Activated T-cell treated with anti-CD3 and anti-CD28 coated beads, Interleukin-2, amount 50 U/mL, for 72 hours (primary cell): ENCODE data around the gene IGFBPL1. TPM values are rescaled to one million over a fixed set of nuclear protein-coding genes. Genes with fewer than 3 reads are reported as not detected.
"Not testable (repeated sequence)": the region's sequence is repeated elsewhere in the genome, so short reads cannot be mapped to it uniquely, and the experiment has no call there.

Experiments
- ATAC-seq, 2 donors: fragments of 150-1000 bp; cut with Tn5 transposase; replicated peaks in 1 of 2; 2 replicates each; pipeline ENCODE4 v1.10.0; 2021; ENCODE audit warnings: moderate library complexity in 2 of 2, mild to moderate bottlenecking in 1 of 2
- DNase-seq, 2 donors: peaks; one replicate each; pipeline ENCODE4 v3.0.0; 2021 to 2022; ENCODE audit warnings: mixed read lengths in 1 of 2
- H3K27ac Mint-ChIP-seq: one replicate; pipeline ENCODE4 v1.8.0; 2022; ENCODE audit warnings: mild to moderate bottlenecking, moderate library complexity, mixed read lengths
- H3K27me3 Mint-ChIP-seq: one replicate; pipeline ENCODE4 v1.8.0; 2022; ENCODE audit warnings: low read depth, mixed read lengths
- H3K36me3 Mint-ChIP-seq, 2 donors: one replicate each; pipeline ENCODE4 v1.8.0; 2022; ENCODE audit warnings: mixed read lengths in 2 of 2, mild to moderate bottlenecking in 1 of 2; ENCODE audit not compliant: insufficient read depth in 2 of 2
- H3K4me1 Mint-ChIP-seq: one replicate; pipeline ENCODE4 v1.8.0; 2022; ENCODE audit warnings: low read depth, mixed read lengths
- H3K4me3 Mint-ChIP-seq, 2 donors: one replicate each; pipeline ENCODE4 v1.8.0; 2022; ENCODE audit warnings: mild to moderate bottlenecking in 2 of 2, mixed read lengths in 2 of 2, moderate library complexity in 2 of 2
- H3K9me3 Mint-ChIP-seq, 2 donors: one replicate each; pipeline ENCODE4 v1.8.0; 2022; ENCODE audit warnings: mixed read lengths in 2 of 2
- total RNA-seq, 2 donors: library from RNA; stranded (reverse); gene quantifications; one replicate each; pipeline ENCODE4 v1.2.3, GENCODE V29; 2022

IGFBPL1 gene, protein sequence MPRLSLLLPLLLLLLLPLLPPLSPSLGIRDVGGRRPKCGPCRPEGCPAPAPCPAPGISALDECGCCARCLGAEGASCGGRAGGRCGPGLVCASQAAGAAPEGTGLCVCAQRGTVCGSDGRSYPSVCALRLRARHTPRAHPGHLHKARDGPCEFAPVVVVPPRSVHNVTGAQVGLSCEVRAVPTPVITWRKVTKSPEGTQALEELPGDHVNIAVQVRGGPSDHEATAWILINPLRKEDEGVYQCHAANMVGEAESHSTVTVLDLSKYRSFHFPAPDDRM
- total RNA-seq, result not detected

DNA sequence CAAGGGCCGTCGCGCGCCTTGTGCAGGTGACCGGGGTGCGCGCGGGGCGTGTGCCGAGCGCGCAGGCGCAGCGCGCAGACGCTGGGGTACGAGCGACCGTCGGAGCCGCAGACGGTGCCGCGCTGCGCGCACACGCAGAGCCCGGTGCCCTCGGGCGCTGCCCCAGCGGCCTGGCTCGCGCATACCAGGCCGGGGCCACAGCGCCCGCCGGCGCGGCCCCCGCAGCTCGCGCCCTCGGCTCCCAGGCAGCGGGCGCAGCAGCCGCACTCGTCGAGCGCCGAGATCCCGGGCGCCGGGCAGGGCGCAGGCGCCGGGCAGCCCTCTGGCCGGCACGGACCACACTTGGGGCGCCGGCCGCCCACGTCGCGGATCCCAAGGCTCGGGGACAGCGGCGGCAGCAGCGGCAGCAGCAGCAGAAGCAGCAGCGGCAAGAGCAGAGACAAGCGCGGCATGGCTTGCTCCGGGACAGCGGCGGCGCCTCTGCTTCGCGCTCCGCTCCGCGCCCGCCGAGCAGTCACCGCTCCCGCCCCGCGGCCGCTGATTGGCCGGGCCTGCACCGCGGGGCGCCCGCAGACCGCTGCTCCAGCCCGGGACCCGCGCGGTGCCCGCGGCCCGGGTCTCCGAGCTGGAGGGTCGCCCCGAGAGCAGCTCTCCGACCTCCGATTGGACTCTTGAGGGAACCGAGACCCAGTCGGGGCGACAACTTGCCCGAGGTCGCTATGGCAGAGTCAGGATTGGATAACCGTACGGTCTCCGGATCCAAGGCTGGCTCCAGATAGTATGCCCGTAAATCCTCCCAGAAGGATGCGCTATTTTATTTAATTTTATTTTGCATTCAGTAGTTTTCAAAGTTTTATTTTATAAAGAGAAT, at the start of gene IGFBPL1:
TSS of gene IGFBPL1 (minus strand) at position 482 of the 871 bp plus-strand sequence. CDS start at position 452, 30 bp downstream.
- peak within 1 kb of the TSS; percentile 53 to 71 for H3K4me3 Mint-ChIP-seq
- ATAC-seq, result peak; percentile 76 to 79
- H3K36me3 Mint-ChIP-seq, result no peaks in the 10 kb centered on the region
- no peaks in the 10 kb centered on the region for H3K4me1 Mint-ChIP-seq
- H3K27ac Mint-ChIP-seq, result no peak within 1 kb of the TSS
- H3K27me3 Mint-ChIP-seq, result peaks cover 52% of the 10 kb centered on the region
- DNase-seq, result peak; percentile 28 to 36
- H3K9me3 Mint-ChIP-seq, result no peaks in the 10 kb centered on the region

GRCh38 chr9:38472583-38473249, 48.5 kb upstream of the IGFBPL1 start:
- H3K27me3 Mint-ChIP-seq, H3K9me3 Mint-ChIP-seq: not testable (repeated sequence)

GRCh38 chr9:38467404-38467803, 43.1 kb upstream of the IGFBPL1 start:
- peaks cover 0 to 2% of the 10 kb centered on the region in 2 donors for H3K36me3 Mint-ChIP-seq
- H3K4me1 Mint-ChIP-seq, result no peaks in the 10 kb centered on the region

More at GRCh38 chr9:38472583-38473249, 48.5 kb upstream of the IGFBPL1 start:
- not testable (repeated sequence) for H3K4me1 Mint-ChIP-seq, DNase-seq, H3K27ac Mint-ChIP-seq, ATAC-seq, H3K4me3 Mint-ChIP-seq, H3K36me3 Mint-ChIP-seq

DNA sequence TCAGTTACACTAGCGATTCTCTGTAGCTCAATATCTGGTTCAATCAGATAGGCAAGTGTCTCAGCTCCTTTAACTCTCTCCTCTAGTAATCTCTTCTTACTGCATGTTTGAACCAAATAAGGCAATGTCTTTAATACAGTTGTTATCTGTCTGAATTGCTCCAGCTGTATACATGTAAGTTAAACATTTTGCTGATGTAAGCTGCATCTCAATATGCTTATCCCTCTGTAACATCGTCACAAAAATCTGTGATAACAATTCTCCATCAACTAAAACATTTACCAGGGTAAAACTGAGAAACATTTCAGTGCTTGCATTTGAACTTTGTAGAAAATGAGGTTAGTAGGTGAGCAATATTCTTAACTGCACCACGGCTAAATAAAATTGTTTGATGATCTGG, 29.6 kb upstream of the IGFBPL1 start:
- DNase-seq (no peak), ATAC-seq (no peak)
- Mint-ChIP-seq H3K36me3 (peaks cover 1 to 4% of the 10 kb centered on the region in 2 donors), H3K4me1 (no peaks in the 10 kb centered on the region), H3K4me3 (no peak overlapping the region), H3K27ac (no peak overlapping the region), H3K9me3 (peaks cover 7 to 11% of the 10 kb centered on the region in 2 donors), H3K27me3 (peaks cover 11% of the 10 kb centered on the region)

More at GRCh38 chr9:38467404-38467803, 43.1 kb upstream of the IGFBPL1 start:
- Mint-ChIP-seq H3K4me3 (no peak overlapping the region), H3K27ac (no peak overlapping the region), H3K9me3 (peaks cover 1 to 7% of the 10 kb centered on the region in 2 donors), H3K27me3 (no peaks in the 10 kb centered on the region)
- DNase-seq, result no peak
- ATAC-seq, result no peak

- Mint-ChIP-seq H3K36me3 (peaks cover 1 to 4% of the 10 kb centered on the region in 2 donors), H3K9me3 (peaks cover 7 to 12% of the 10 kb centered on the region in 2 donors), H3K4me3 (no peak overlapping the region), H3K27ac (no peak overlapping the region), H3K27me3 (peaks cover 26% of the 10 kb centered on the region), H3K4me1 (no peaks in the 10 kb centered on the region)
- ATAC-seq (no peak), DNase-seq (no peak)
Observed at GRCh38 chr9:38451162-38451561, 26.9 kb upstream of the IGFBPL1 start.

DNA sequence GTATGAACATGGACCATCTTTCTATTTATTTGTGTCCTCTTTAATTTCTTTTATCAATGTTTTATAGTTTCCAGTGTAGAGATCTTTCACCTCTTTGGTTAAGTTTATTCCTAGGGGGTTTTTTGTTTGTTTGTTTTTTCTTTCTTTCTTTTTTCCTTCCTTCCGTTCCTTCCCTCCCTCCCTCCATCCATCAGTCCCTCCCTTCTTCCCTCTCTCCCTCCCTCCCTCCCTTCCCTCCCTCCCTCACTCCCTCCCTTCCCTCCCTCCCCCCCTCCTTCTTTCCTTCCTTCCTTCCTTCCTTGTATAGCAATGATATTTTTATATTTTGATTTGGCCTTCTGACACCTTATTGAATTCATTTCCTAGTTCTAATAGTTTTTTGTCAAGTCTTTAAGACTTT, 23.4 kb upstream of the IGFBPL1 start:
- peaks cover 1 to 4% of the 10 kb centered on the region in 2 donors for H3K36me3 Mint-ChIP-seq
- DNase-seq, result no peak
- no peak overlapping the region for H3K4me3 Mint-ChIP-seq
- no peak for ATAC-seq
- no peak overlapping the region for H3K27ac Mint-ChIP-seq
- H3K4me1 Mint-ChIP-seq, result no peaks in the 10 kb centered on the region
- H3K9me3 Mint-ChIP-seq, result peaks cover 7 to 10% of the 10 kb centered on the region in 2 donors
- peaks cover 24% of the 10 kb centered on the region for H3K27me3 Mint-ChIP-seq

- Mint-ChIP-seq H3K27ac (no peak overlapping the region), H3K4me3 (no peak overlapping the region), H3K36me3 (no peaks in the 10 kb centered on the region), H3K4me1 (no peaks in the 10 kb centered on the region), H3K27me3 (peaks cover 24% of the 10 kb centered on the region), H3K9me3 (peaks cover 0 to 5% of the 10 kb centered on the region in 2 donors)
- DNase-seq, result no peak
- ATAC-seq, result no peak
Observed at GRCh38 chr9:38445154-38446043, 21.1 kb upstream of the IGFBPL1 start.

DNA sequence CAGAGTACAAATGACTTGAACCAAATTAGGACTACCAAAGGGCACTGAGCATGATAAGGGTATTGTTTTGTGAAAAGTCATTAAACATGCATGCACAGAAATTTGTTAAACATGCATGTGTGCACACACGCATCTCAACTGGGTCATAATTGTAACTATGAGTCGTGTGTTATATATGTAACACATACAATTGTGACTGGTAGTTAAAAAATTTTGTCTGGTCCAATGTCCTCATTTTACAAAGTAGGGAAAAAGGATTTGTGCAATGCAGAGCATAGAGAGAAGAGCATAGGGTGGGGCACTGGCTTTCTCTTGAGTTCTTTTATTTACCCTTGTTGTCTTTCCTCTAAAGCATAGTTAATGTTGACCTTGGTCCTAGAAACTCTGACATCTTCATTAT, 19.3 kb upstream of the IGFBPL1 start:
- no peak overlapping the region for H3K4me3 Mint-ChIP-seq
- H3K4me1 Mint-ChIP-seq, result no peaks in the 10 kb centered on the region
- no peak overlapping the region for H3K27ac Mint-ChIP-seq
- H3K27me3 Mint-ChIP-seq, result peaks cover 32% of the 10 kb centered on the region
- H3K36me3 Mint-ChIP-seq, result no peaks in the 10 kb centered on the region
- no peak for ATAC-seq
- no peaks in the 10 kb centered on the region for H3K9me3 Mint-ChIP-seq
- DNase-seq, result no peak

GRCh38 chr9:38443181-38443580, 18.9 kb upstream of the IGFBPL1 start:
- Mint-ChIP-seq H3K4me3 (no peak overlapping the region), H3K27ac (no peak overlapping the region), H3K36me3 (no peaks in the 10 kb centered on the region), H3K9me3 (no peaks in the 10 kb centered on the region), H3K4me1 (no peaks in the 10 kb centered on the region), H3K27me3 (peaks cover 32% of the 10 kb centered on the region)
- ATAC-seq (no peak), DNase-seq (no peak)

DNA sequence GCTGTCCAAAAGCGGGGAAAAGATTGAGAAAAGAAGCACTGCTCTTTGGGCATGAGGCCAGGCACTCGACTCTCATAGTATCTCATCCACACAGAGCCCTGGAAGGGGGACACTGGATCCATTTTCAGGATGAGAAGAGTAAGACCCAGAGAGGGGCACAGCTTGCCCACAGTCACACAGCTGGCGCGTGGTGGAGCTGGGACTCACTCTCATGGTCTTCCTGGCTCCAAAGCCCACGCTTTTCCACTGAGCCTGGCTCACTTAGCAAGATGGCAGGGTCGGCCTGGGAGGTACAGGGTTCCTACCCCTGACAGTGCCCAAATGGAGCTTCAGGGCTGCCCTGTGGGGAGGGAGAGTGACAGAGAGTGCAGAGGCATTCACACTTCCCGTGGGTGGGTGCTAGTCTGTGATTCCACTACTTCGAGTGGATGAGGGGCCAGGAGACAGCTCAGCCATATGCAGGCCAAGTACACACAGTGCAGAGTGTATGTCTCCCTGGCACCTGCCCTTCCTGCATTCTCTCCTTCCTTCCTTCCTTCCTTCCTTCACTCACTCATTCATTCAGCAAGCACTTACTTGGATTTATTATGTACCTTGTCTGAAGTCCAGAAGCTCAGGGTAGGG, 18.3 kb upstream of the IGFBPL1 start:
- H3K4me3 Mint-ChIP-seq, result no peak overlapping the region
- ATAC-seq, result no peak
- H3K9me3 Mint-ChIP-seq, result no peaks in the 10 kb centered on the region
- H3K4me1 Mint-ChIP-seq, result no peaks in the 10 kb centered on the region
- no peak overlapping the region for H3K27ac Mint-ChIP-seq
- H3K36me3 Mint-ChIP-seq, result no peaks in the 10 kb centered on the region
- DNase-seq, result no peak
- peaks cover 27% of the 10 kb centered on the region for H3K27me3 Mint-ChIP-seq

DNA sequence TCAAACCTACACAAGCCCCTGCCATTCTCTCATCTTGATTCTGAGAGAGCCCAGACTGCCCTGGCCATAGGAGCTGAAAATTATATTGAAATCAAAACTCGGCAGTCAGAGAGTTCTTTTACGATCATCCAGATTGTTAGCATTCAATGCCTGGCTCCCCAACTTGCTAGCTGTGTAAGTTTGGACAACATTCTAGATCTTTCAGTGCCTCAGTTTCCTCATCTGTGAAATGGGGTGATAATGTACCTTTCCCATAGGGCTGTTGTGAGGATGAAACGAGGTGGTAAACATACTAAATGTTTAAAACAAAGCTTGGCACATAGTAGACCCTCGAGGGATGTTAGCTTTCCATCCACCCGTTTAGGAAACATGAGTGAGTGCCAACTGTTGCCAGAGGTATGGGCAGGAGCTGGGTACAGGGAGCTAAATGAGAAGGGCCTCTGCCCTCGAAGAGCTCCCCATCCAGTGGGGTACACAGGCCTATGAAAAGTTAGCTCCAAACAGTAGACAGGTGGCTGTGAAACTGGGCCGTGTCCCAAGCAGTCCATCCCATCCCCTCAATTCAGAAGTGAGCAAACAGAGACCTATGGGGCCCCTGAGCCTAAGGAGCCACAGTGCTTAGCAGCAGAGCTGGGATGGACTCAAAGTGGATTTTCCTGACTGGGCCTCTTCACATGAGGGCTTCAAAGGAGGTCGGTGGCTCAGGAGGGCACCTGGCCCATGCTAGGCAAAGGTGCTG, 17.3 kb upstream of the IGFBPL1 start:
- Mint-ChIP-seq H3K36me3 (no peaks in the 10 kb centered on the region), H3K27me3 (peaks cover 26% of the 10 kb centered on the region), H3K27ac (no peak overlapping the region), H3K9me3 (no peaks in the 10 kb centered on the region), H3K4me3 (no peak overlapping the region), H3K4me1 (no peaks in the 10 kb centered on the region)
- ATAC-seq (no peak), DNase-seq (no peak)
